ENCODE measurements around the gene GPR171.

The GPR171 gene

GRCh38 chr3:151213151-151213550 lies 10.1 kb upstream of the GPR171 start:
- no peak for DNase-seq

GRCh38 chr3:151210676-151211381 lies 7.8 kb upstream of the GPR171 start:
- DNase-seq, result no peak

- DNase-seq, result no peak
These were observed 6.6 kb upstream of the GPR171 start for GRCh38 chr3:151209654-151210053.

- no peak for DNase-seq
These were observed 3.2 kb upstream of the GPR171 start for GRCh38 chr3:151206201-151206600.

- DNase-seq, result no peak
These were observed 2.5 kb upstream of the GPR171 start for GRCh38 chr3:151205482-151205881.

GRCh38 chr3:151204530-151205402 lies 1.8 kb upstream of the GPR171 start:
- DNase-seq, result no peak

- DNase-seq, result no peak
These were observed 1.8 kb downstream of the GPR171 start for GRCh38 chr3:151201051-151201730.

- DNase-seq, result no peak
These were observed 2.4 kb downstream of the GPR171 start for GRCh38 chr3:151200586-151200985.

GRCh38 chr3:151199554-151200438 lies 3.2 kb downstream of the GPR171 start:
- DNase-seq, result no peak

- no peak for DNase-seq
These were observed 4.2 kb downstream of the GPR171 start for GRCh38 chr3:151198849-151199248.

GRCh38 chr3:151197981-151198767 lies 4.8 kb downstream of the GPR171 start:
- DNase-seq, result no peak

GRCh38 chr3:151197228-151197627 lies 5.8 kb downstream of the GPR171 start:
- no peak for DNase-seq

- no peak for DNase-seq
These were observed 6.6 kb downstream of the GPR171 start for GRCh38 chr3:151196434-151196833.

- DNase-seq, result no peak
These were observed 7.2 kb downstream of the GPR171 start for GRCh38 chr3:151195826-151196225.

GRCh38 chr3:151192545-151192944 lies 10.5 kb downstream of the GPR171 start:
- no peak for DNase-seq

- no peak for DNase-seq
These were observed 11.9 kb downstream of the GPR171 start for GRCh38 chr3:151191095-151191494.

GRCh38 chr3:151183265-151183671 lies 19.7 kb downstream of the GPR171 start:
- no peak for DNase-seq

- no peak for DNase-seq
These were observed 20.5 kb downstream of the GPR171 start for GRCh38 chr3:151182349-151183079.

GRCh38 chr3:151178208-151178845 lies 24.7 kb downstream of the GPR171 start:
- DNase-seq, result no peak

GRCh38 chr3:151175952-151176351 lies 27.1 kb downstream of the GPR171 start:
- no peak for DNase-seq
